ENCODE measurements around the gene INSL4. TPM values are rescaled to one million over a fixed set of nuclear protein-coding genes. Genes with fewer than 3 reads are reported as not detected.

INSL4 gene
- polyA plus RNA-seq, 1 of the 3 experiments (the other 2 are of a cell fraction), result not detected

- TF ChIP-seq NFIC (IDR thresholded peaks at IDR 0.05; ENCODE audit: borderline replicate concordance) (no peak), SMC3 (IDR thresholded peaks at IDR 0.05; ENCODE audit: low read depth, low read length) (peak; percentile 97)
Measured at GRCh38 chr9:5186416-5187169, 44.6 kb upstream of the INSL4 start (continued).

GRCh38 chr9:5188060-5188984 is 42.9 kb upstream of the INSL4 start:
- ChIA-PET CTCF (interaction anchor here (0.6 to 2.6 kb wide), 8 partner anchors 62 to 892 kb away, joined by 3 to 36 read pairs (median 4); partner anchors contain the start of gene CD274), POLR2A (no interaction called here)
- H3K27me3 ChIP-seq (ENCODE audit: insufficient read depth), result no peaks in the 10 kb centered on the region
- H3F3A ChIP-seq (replicated peaks; ENCODE audit: insufficient read depth), result no peaks in the 10 kb centered on the region
- no peaks in the 10 kb centered on the region for H3K79me2 ChIP-seq (ENCODE audit: insufficient read depth)
- H3K9ac ChIP-seq, result no peak overlapping the region
- H3K36me3 ChIP-seq (replicated peaks in 1 of 2; ENCODE audit: control insufficient read depth in 1 of 2, insufficient read depth in 2 of 2, low read length in 1 of 2), result no peaks in the 10 kb centered on the region
- no peak overlapping the region for H3K4me3 ChIP-seq (ENCODE audit: low read depth in 2 of 2, low read length in 1 of 2)
- no peak overlapping the region for H2AFZ ChIP-seq (ENCODE audit: low read depth)
- H4K20me1 ChIP-seq (ENCODE audit: insufficient read depth), result no peaks in the 10 kb centered on the region
- H3K9me3 ChIP-seq, result no peaks in the 10 kb centered on the region
- no peak overlapping the region for H3K27ac ChIP-seq (ENCODE audit: low read depth in 2 of 2, low read length in 1 of 2)
- no peak for TF ChIP-seq TEAD4 (IDR thresholded peaks at IDR 0.05; ENCODE audit: borderline replicate concordance, insufficient read depth)
- TF ChIP-seq SMC3 (IDR thresholded peaks at IDR 0.05; ENCODE audit: low read depth, low read length), result no peak
- TF ChIP-seq EZH2phosphoT487 (IDR thresholded peaks at IDR 0.05; ENCODE audit: borderline replicate concordance, low read depth), result no peak
- TF ChIP-seq MAX (IDR thresholded peaks at IDR 0.05; ENCODE audit: low read depth), result no peak
- TF ChIP-seq RXRA (IDR thresholded peaks at IDR 0.05; ENCODE audit: borderline replicate concordance, low read depth), result no peak
- TF ChIP-seq TCF12 (IDR thresholded peaks at IDR 0.05), result no peak
- TF ChIP-seq MXI1 (IDR thresholded peaks at IDR 0.05; ENCODE audit: low read depth, low read length), result no peak
- no peak for TF ChIP-seq PBX3 (IDR thresholded peaks at IDR 0.05)
- WGBS (ENCODE audit: low lambda C conversion rate), result 60% methylated on average over 5 of the region's 10 CpGs
- H3K4me1 ChIP-seq (ENCODE audit: control insufficient read depth in 1 of 2, insufficient read depth in 2 of 2, low read depth in 1 of 2, low read length in 1 of 2), result peaks cover 0 to 6% of the 10 kb centered on the region in 2 experiments; a peak in 1 of 4 replicates
- no peak for DNase-seq
- no peaks in the 10 kb centered on the region for H3K9me2 ChIP-seq
- H3K4me2 ChIP-seq, result no peak overlapping the region

GRCh38 chr9:5191985-5192384 is 39.2 kb upstream of the INSL4 start:
- Histone ChIP-seq H3K9me3 (no peaks in the 10 kb centered on the region), H3K9me2 (no peaks in the 10 kb centered on the region), H4K20me1 (ENCODE audit: insufficient read depth) (no peaks in the 10 kb centered on the region), H3K4me3 (ENCODE audit: low read depth in 2 of 2, low read length in 1 of 2) (no peak overlapping the region), H3K27me3 (ENCODE audit: insufficient read depth) (no peaks in the 10 kb centered on the region; the same call in 1 of the 2 replicates), H3K4me1 (ENCODE audit: control insufficient read depth in 1 of 2, insufficient read depth in 2 of 2, low read depth in 1 of 2, low read length in 1 of 2) (peaks cover 0 to 6% of the 10 kb centered on the region in 2 experiments; a peak in 1 of 4 replicates), H3K27ac (ENCODE audit: low read depth in 2 of 2, low read length in 1 of 2) (no peak overlapping the region), H3F3A (replicated peaks; ENCODE audit: insufficient read depth) (no peaks in the 10 kb centered on the region), H3K4me2 (no peak overlapping the region), H3K36me3 (replicated peaks in 1 of 2; ENCODE audit: control insufficient read depth in 1 of 2, insufficient read depth in 2 of 2, low read length in 1 of 2) (no peaks in the 10 kb centered on the region), H3K9ac (no peak overlapping the region), H3K79me2 (ENCODE audit: insufficient read depth) (no peaks in the 10 kb centered on the region), H2AFZ (ENCODE audit: low read depth) (no peak overlapping the region)
- ChIA-PET CTCF (no interaction called here), POLR2A (no interaction called here)
- 76% methylated on average over 3 of the region's 3 CpGs for WGBS (ENCODE audit: low lambda C conversion rate)
- no peak for DNase-seq
- no peak for TF ChIP-seq RXRA (IDR thresholded peaks at IDR 0.05; ENCODE audit: borderline replicate concordance, low read depth)
- TF ChIP-seq GABPA (IDR thresholded peaks at IDR 0.05; ENCODE audit: low read depth), result no peak
- TF ChIP-seq REST (IDR thresholded peaks at IDR 0.05; ENCODE audit: low read depth, low read length), result no peak
- no peak for TF ChIP-seq YY1 (IDR thresholded peaks at IDR 0.05; ENCODE audit: low read depth)
- no peak for TF ChIP-seq IRF3 (IDR thresholded peaks at IDR 0.05; ENCODE audit: low read depth, low read length)
- no peak for TF ChIP-seq RFX5 (IDR thresholded peaks at IDR 0.05; ENCODE audit: low read length)
- no peak for TF ChIP-seq JUND (IDR thresholded peaks at IDR 0.05)
- no peak for TF ChIP-seq GATA2 (CRISPR knock-in tag; IDR thresholded peaks at IDR 0.05)
- no peak for TF ChIP-seq ELF1 (IDR thresholded peaks at IDR 0.05)
- TF ChIP-seq TAF1 (IDR thresholded peaks at IDR 0.05; ENCODE audit: borderline replicate concordance, low read depth, low read length), result no peak
- no peak for TF ChIP-seq RAD21 (IDR thresholded peaks at IDR 0.05; ENCODE audit: low read length)
